H9 (cell line): ENCODE results near the gene PDE8A. TPM values are rescaled to one million over a fixed set of nuclear protein-coding genes. Genes with fewer than 3 reads are reported as not detected.

Experiments used
- DNase-seq: peaks from one replicate; pipeline ENCODE4 v3.0.0-alpha.2; 2017
- H2AFZ ChIP-seq: one replicate; pipeline ENCODE4 v1.6.1; 2013; ENCODE audit warnings: mild to moderate bottlenecking, low read length, control low read depth, moderate library complexity
- H2AK5ac ChIP-seq: 2 replicates; pipeline ENCODE4 v1.6.1; 2013; ENCODE audit warnings: low read length, control low read depth, mixed read lengths; ENCODE audit not compliant: insufficient read length
- H2BK120ac ChIP-seq: one replicate; pipeline ENCODE4 v1.6.1; 2013; ENCODE audit warnings: low read depth, mild to moderate bottlenecking, low read length, control low read depth, inconsistent platforms; ENCODE audit not compliant: poor library complexity, severe bottlenecking
- H2BK12ac ChIP-seq: 2 replicates; pipeline ENCODE4 v1.6.1; 2013; ENCODE audit warnings: low read length, control low read depth, mixed read lengths, low read depth; ENCODE audit not compliant: insufficient read length
- H2BK15ac ChIP-seq: 2 replicates; pipeline ENCODE4 v1.6.1; 2013; ENCODE audit warnings: low read depth, low read length, control low read depth
- H2BK20ac ChIP-seq: one replicate; pipeline ENCODE4 v1.6.1; 2013; ENCODE audit warnings: low read depth, mild to moderate bottlenecking, low read length, control low read depth, inconsistent platforms; ENCODE audit not compliant: poor library complexity, severe bottlenecking
- H2BK5ac ChIP-seq: 2 replicates; pipeline ENCODE4 v1.6.1; 2013; ENCODE audit warnings: low read length, control low read depth, mixed read lengths; ENCODE audit not compliant: insufficient read length
- H3K14ac ChIP-seq: 2 replicates; pipeline ENCODE4 v1.6.1; 2013; ENCODE audit warnings: low read length, control low read depth; ENCODE audit not compliant: insufficient read depth
- H3K18ac ChIP-seq: 2 replicates; pipeline ENCODE4 v1.6.1; 2013; ENCODE audit warnings: low read depth, mild to moderate bottlenecking, mixed read lengths, low read length, control low read depth; ENCODE audit not compliant: insufficient read length
- H3K23ac ChIP-seq: 2 replicates; pipeline ENCODE4 v1.6.1; 2013; ENCODE audit warnings: low read length, control low read depth, mixed read lengths, low read depth; ENCODE audit not compliant: insufficient read length
- H3K23me2 ChIP-seq: 2 replicates; pipeline ENCODE4 v1.6.1; 2013; ENCODE audit warnings: low read depth, mild to moderate bottlenecking, mixed read lengths, low read length, control low read depth; ENCODE audit not compliant: insufficient read length, poor library complexity, severe bottlenecking
- H3K27ac ChIP-seq: 2 replicates; pipeline ENCODE4 v1.5.1; 2013; ENCODE audit warnings: low read length, control low read depth, mixed read lengths, low read depth; ENCODE audit not compliant: insufficient read length
- H3K27me3 ChIP-seq: 2 replicates; pipeline ENCODE4 v1.6.1; 2013; ENCODE audit warnings: low read length, control low read depth, inconsistent platforms; ENCODE audit not compliant: insufficient read depth
- H3K4ac ChIP-seq: 2 replicates; pipeline ENCODE4 v1.6.1; 2013; ENCODE audit warnings: low read depth, mild to moderate bottlenecking, control low read depth, inconsistent platforms, low read length, moderate library complexity
- H3K4me1 ChIP-seq: 2 replicates; pipeline ENCODE4 v1.6.1; 2013; ENCODE audit warnings: low read length, control low read depth, inconsistent platforms; ENCODE audit not compliant: insufficient read depth
- H3K4me2 ChIP-seq: 2 replicates; pipeline ENCODE4 v1.6.1; 2013; ENCODE audit warnings: low read length, control low read depth, mixed read lengths; ENCODE audit not compliant: insufficient read length, insufficient read depth
- H3K56ac ChIP-seq: 2 replicates; pipeline ENCODE4 v1.6.1; 2013; ENCODE audit warnings: low read depth, mild to moderate bottlenecking, mixed read lengths, low read length, control low read depth; ENCODE audit not compliant: insufficient read length
- H3K79me1 ChIP-seq: 2 replicates; pipeline ENCODE4 v1.6.1; 2013; ENCODE audit warnings: low read depth, mild to moderate bottlenecking, moderate library complexity, low read length, control low read depth, inconsistent platforms; ENCODE audit not compliant: insufficient read depth, poor library complexity, severe bottlenecking
- H3K79me2 ChIP-seq: 2 replicates; pipeline ENCODE4 v1.6.1; 2013; ENCODE audit warnings: low read length, control low read depth, inconsistent platforms; ENCODE audit not compliant: insufficient read depth
- H3K9ac ChIP-seq: 2 replicates; pipeline ENCODE4 v1.6.1; 2013; ENCODE audit warnings: low read length, control low read depth, mixed read lengths; ENCODE audit not compliant: insufficient read length; ENCODE audit errors: extremely low read depth
- H3K9me3 ChIP-seq: one replicate; pipeline ENCODE4 v1.6.1; 2013; ENCODE audit warnings: low read depth, low read length, inconsistent platforms; ENCODE audit not compliant: control insufficient read depth
- H3T11ph ChIP-seq: one replicate; pipeline ENCODE4 v1.6.1; 2013; ENCODE audit warnings: mild to moderate bottlenecking, low read length, control low read depth, inconsistent platforms
- H4K20me1 ChIP-seq: one replicate; pipeline ENCODE4 v1.6.1; 2013; ENCODE audit not compliant: control insufficient read depth, insufficient read length, insufficient read depth
- H4K5ac ChIP-seq: 2 replicates; pipeline ENCODE4 v1.6.1; 2013; ENCODE audit warnings: low read depth, mild to moderate bottlenecking, mixed read lengths, low read length, control low read depth; ENCODE audit not compliant: insufficient read length
- H4K8ac ChIP-seq: replicated peaks from 2 replicates; pipeline ENCODE4 v1.6.1; 2013; ENCODE audit warnings: low read length, control low read depth, mixed read lengths, low read depth; ENCODE audit not compliant: insufficient read length
- H4K91ac ChIP-seq: 2 replicates; pipeline ENCODE4 v1.6.1; 2013; ENCODE audit warnings: low read depth, mild to moderate bottlenecking, moderate library complexity, mixed read lengths, low read length, control low read depth; ENCODE audit not compliant: insufficient read length
- H3K27ac Mint-ChIP-seq, 3 experiments: 2 replicates in 2 of 3; 3 replicates in 1 of 3; pipeline ENCODE4 v1.8.0; 2020 to 2021; ENCODE audit warnings: mixed read lengths in 3 of 3, mild to moderate bottlenecking in 1 of 3, moderate library complexity in 1 of 3
- H3K27me3 Mint-ChIP-seq: 2 replicates; pipeline ENCODE4 v1.8.0; 2021; ENCODE audit warnings: low read depth, mild to moderate bottlenecking, moderate library complexity, mixed read lengths
- H3K36me3 Mint-ChIP-seq, 3 experiments: 2 replicates in 2 of 3; 3 replicates in 1 of 3; pipeline ENCODE4 v1.8.0; 2020 to 2021; ENCODE audit warnings: low read depth in 3 of 3, mixed read lengths in 3 of 3; ENCODE audit not compliant: insufficient read depth in 1 of 3
- H3K4me1 Mint-ChIP-seq, 2 experiments: 2 replicates each; pipeline ENCODE4 v1.8.0; 2020; ENCODE audit warnings: mixed read lengths in 2 of 2
- H3K4me3 Mint-ChIP-seq, 2 experiments: 2 replicates in 1 of 2; 3 replicates in 1 of 2; pipeline ENCODE4 v1.8.0; 2020 to 2021; ENCODE audit warnings: mild to moderate bottlenecking in 2 of 2, mixed read lengths in 2 of 2, moderate library complexity in 1 of 2
- H3K9me3 Mint-ChIP-seq, 2 experiments: 2 replicates in 1 of 2; 3 replicates in 1 of 2; pipeline ENCODE4 v1.8.0; 2020; ENCODE audit warnings: mild to moderate bottlenecking in 2 of 2, mixed read lengths in 2 of 2, moderate library complexity in 1 of 2
- CTCF ChIP-seq: fragments of 200-600 bp; sonication (generic); conservative IDR thresholded peaks from 3 replicates; pipeline ENCODE4 v1.8.0; 2021; ENCODE audit warnings: antibody characterized with exemption, mild to moderate bottlenecking
- WGBS: extraction: QIAGEN DNeasy Blood & Tissue Kit; methylation state at CpG from one replicate; pipeline ENCODE4 v1.1.7; 2013; ENCODE audit warnings: missing lambda C conversion rate, low lambda C conversion rate, mixed read lengths; ENCODE audit not compliant: insufficient read length; ENCODE audit errors: extremely low coverage; 5-methylcytosine and 5-hydroxymethylcytosine counted together
- total RNA-seq: library from RNA; stranded (reverse); gene quantifications from 2 replicates; pipeline ENCODE4 v1.2.1, GENCODE V29; 2021

PDE8A gene
- total RNA-seq, 1 experiment from 2014 or later, result 9.3 TPM

- Histone ChIP-seq H4K8ac (no peak overlapping the region), H3T11ph (no peak overlapping the region), H3K27ac (no peak overlapping the region), H3K4ac (no peak overlapping the region), H3K79me2 (no peaks in the 10 kb centered on the region), H2BK120ac (no peak overlapping the region), H3K14ac (no peak overlapping the region), H2AFZ (no peak overlapping the region), H2BK5ac (no peak overlapping the region), H3K23ac (no peak overlapping the region), H3K18ac (no peak overlapping the region), H2BK15ac (no peak overlapping the region), H3K23me2 (no peaks in the 10 kb centered on the region), H2AK5ac (no peak overlapping the region), H3K9ac (no peak overlapping the region), H4K5ac (no peak overlapping the region), H3K79me1 (no peaks in the 10 kb centered on the region), H3K27me3 (no peaks in the 10 kb centered on the region), H3K4me1 (no peaks in the 10 kb centered on the region), H3K56ac (no peak overlapping the region), H4K91ac (no peak overlapping the region), H3K9me3 (no peaks in the 10 kb centered on the region), H3K4me2 (no peak overlapping the region), H2BK12ac (no peak overlapping the region), H2BK20ac (no peak overlapping the region), H4K20me1 (no peaks in the 10 kb centered on the region)
- Mint-ChIP-seq H3K4me3 (no peak overlapping the region), H3K36me3 (no peaks in the 10 kb centered on the region), H3K4me1 (peaks cover 3% of the 10 kb centered on the region in 2 experiments; a peak in 2 of 4 replicates), H3K9me3 (no peaks in the 10 kb centered on the region; a peak in 1 of 5 replicates), H3K27me3 (0 out of 2 replicates have a peak, but pooled peaks cover 1% of the 10 kb centered on the region), H3K27ac (no peak overlapping the region; a peak in 2 of 7 replicates)
- TF ChIP-seq CTCF, result no peak
- WGBS, result no CpG with 5 or more reads among the region's 5 CpGs
- no peak for DNase-seq
Observed at GRCh38 chr15:84937144-84937543, 44.5 kb upstream of the PDE8A start.
